Esophagus muscularis mucosa (tissue), 4 donors: ENCODE data around the gene KBTBD12.

Experiments
- CTCF ChIP-seq, 3 experiments: fragments of 200-600 bp in 2 of 3; fragments of 450-650 bp in 1 of 3; sonication (generic) in 2 of 3; IDR thresholded peaks; one replicate each; pipeline ENCODE4 v1.5.1; 2017 to 2019; ENCODE audit warnings: antibody characterized with exemption in 3 of 3, mild to moderate bottlenecking in 2 of 3, moderate library complexity in 1 of 3
- EP300 ChIP-seq: sonication (generic); formaldehyde crosslinking; IDR thresholded peaks from one replicate; pipeline ENCODE4 v1.6.1; 2017; ENCODE audit warnings: antibody characterized with exemption
- POLR2AphosphoS5 ChIP-seq, 2 donors: sonication (generic); formaldehyde crosslinking; IDR thresholded peaks; one replicate each; pipeline ENCODE4 v1.6.1; 2017; ENCODE audit warnings: antibody characterized with exemption in 2 of 2

- TF ChIP-seq CTCF (IDR thresholded peaks at IDR 0.05) (no peak), EP300 (no peak), POLR2AphosphoS5 (IDR thresholded peaks at IDR 0.05) (no peak)
Measured at GRCh38 chr3:127962937-127963336, 47.9 kb downstream of the KBTBD12 start.
